GM19468 (cell line): ENCODE data around the gene MOSPD2.

ENCODE experiments used
- ATAC-seq: cut with Tn5 transposase; IDR thresholded peaks from one replicate; pipeline ENCODE4 v1.9.1; 2021; ENCODE audit warnings: mild to moderate bottlenecking, moderate library complexity, moderate number of reproducible peaks; ENCODE audit not compliant: unreplicated experiment; ENCODE audit errors: extremely low read depth

The MOSPD2 gene

DNA sequence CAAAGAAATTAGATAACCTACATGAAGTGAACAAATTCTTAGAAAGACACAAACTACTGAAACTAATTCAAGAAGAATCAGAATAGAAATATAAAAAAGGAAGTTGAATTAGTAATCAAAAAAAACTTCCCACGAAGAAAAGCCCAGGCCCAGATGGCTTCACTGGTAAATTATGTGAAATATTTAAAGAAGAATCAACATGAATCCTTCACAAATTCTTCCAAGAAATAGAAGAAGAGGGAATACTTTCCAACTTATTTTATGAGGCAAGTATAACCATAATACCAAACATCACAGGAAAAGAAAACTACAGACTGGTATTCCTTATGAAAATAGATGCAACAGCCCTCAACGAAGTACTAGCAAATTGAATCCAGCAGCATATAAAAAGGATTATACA, 30.7 kb downstream of the MOSPD2 start:
- ATAC-seq, result no peak

DNA sequence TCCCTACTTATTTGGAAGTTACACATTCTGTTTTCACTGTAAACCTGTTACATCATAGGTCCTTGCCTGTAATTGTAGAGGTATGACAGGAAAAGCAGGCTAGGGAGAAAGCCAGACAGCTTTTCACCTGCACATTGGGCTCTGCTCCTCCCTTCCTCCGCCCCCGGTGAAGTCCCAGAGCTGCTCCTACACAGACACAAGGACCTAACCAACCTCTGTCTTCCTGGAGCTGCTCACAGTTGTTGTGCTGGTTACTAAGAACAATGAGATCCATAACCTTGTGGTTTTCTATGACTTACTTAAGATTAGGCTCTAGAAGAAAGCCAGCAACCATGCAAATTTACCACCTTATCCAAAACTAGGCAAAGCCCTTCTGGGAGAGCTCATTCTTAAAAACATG, 40.0 kb downstream of the MOSPD2 start:
- no peak for ATAC-seq

- no peak for ATAC-seq
Measured at GRCh38 chrX:14915596-14915995, 42.4 kb downstream of the MOSPD2 start.

DNA sequence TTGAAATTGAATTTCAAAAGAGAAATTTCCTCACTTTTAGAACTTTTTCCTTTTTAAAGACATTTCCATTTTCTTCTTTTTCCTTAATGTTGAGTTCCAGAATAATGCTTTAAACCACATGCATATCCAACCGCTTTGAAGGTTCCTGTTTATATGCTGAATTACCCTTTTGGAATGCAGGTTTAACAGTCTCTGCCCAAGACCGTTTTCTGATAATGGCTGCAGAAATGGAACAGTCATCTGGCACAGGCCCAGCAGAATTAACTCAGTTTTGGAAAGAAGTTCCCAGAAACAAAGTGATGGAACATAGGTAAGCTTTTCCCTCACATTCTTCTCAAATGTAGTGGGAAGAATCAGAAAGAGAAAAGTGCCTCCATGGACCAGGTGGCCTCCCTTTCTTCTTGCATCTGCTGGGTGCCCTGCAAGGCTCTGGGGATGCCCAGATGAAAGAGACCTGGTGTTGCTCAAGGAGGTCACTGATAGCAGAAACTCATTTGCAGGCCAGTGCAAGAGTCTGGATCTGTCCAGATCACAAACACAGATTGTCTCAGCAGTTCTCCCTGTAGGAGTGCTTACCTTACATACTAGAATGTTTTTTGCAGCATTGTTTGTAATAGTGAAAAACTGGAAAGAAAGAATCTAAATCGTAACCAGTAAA, 42.9 kb downstream of the MOSPD2 start:
- ATAC-seq, result no peak

- no peak for ATAC-seq
Measured at GRCh38 chrX:14919407-14919806, 46.2 kb downstream of the MOSPD2 start.

DNA sequence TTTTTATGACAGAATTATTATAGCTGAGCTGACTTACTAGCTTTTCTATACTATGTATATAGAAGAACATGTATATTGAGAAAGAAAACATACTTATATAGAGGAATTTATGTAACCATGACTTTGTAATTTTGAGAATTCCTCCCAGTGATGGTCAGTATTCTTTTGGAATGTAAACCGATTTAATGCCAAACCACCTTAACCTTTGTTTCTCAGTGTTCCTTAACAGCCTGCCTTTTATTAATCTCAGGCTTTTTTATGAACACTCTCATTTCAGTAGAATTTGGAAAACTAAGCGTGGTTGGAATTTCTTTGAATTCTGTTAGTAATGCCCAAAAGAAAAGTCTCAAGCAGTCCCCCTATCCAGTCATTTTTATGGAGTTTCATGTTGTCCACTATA, 47.0 kb downstream of the MOSPD2 start:
- no peak for ATAC-seq

- ATAC-seq, result no peak
Measured at GRCh38 chrX:14922437-14922836, 49.2 kb downstream of the MOSPD2 start.

- ATAC-seq, result no peak
Measured at GRCh38 chrX:14923761-14924160, 50.5 kb downstream of the MOSPD2 start.

GRCh38 chrX:14926471-14926870, 53.2 kb downstream of the MOSPD2 start:
- ATAC-seq, result no peak

GRCh38 chrX:14927401-14927800, 54.2 kb downstream of the MOSPD2 start:
- ATAC-seq, result no peak

DNA sequence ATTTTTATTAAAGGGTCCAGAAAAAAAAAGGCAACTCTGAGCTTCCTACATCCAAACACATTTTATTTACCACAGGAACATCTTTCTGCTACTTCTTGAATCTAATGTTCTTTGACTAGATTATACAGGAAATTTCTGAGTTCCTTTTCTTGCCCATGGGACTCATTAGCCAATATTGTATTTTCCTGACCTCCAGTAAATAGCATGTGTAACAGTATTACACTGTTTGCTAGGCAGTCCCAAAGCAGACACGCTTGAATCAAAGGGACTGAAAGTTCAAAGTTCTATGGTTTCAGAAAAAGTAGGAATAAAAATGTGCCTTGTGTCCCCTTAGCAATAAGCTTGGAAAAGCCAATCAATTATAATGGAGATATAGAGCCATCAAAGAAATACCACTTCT, 57.4 kb downstream of the MOSPD2 start:
- ATAC-seq, result no peak

DNA sequence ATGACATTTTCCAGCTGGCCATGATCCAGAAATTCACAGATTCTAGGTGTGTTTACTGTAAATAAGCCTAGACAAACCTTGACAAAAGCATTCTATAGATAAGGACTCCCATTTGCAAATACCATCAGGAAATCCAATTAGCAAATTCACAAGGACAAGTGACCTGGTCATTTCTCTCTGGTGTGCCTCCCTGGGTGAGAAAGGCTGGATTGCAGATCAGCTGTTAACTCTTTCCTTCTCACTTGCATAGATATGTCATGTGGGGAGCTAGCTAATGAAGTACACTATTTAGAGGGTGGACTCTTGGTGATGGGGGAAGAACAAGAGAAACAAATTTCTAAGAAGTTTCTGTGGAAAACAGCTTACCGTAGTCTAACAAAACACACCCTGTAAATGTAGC, 58.9 kb downstream of the MOSPD2 start:
- no peak for ATAC-seq

- ATAC-seq, result no peak
Measured at GRCh38 chrX:14934423-14934822, 61.2 kb downstream of the MOSPD2 start.

- ATAC-seq, result no peak
Measured at GRCh38 chrX:14936561-14936960, 63.3 kb downstream of the MOSPD2 start.

- no peak for ATAC-seq
Measured at GRCh38 chrX:14939644-14940043, 66.4 kb downstream of the MOSPD2 start.

DNA sequence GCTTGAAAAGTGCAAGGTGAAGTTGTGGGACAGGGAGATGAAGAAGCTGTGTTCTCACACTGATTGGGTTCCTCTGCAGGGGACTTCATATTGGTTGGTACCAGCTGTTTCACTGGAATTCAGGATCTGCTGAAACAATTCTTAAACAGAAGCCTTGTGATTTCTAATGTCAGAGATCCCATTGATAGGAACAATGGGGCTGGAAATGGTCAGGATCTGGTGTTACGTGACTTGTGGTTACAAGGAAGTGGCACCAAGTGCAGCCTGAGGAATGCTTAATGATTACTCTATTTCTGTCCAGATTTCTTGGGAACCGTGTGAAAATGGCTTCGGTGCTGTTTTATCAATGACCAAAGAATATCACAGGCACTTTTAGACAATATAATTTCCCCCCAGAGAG, 68.1 kb downstream of the MOSPD2 start:
- ATAC-seq, result no peak

DNA sequence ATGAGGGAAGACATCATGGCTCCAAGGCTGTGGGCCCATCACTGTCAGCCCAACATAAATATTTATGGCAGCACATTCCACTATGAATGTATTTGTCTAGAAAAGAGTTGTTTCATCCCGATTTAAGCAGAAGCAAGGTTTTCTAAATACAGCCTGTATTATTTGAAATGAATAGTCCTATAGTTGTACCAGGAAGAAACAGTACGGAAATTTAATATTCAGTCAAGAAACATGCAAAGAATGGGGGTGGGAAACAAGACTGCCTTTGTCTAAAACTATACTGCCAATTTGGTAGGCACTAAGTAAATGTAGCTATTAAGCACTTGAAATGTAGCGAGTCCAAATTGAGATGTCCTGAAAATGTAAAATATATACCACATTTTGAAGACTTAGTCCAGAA, 69.1 kb downstream of the MOSPD2 start:
- ATAC-seq, result no peak

- ATAC-seq, result no peak
Measured at GRCh38 chrX:14943962-14944361, 70.7 kb downstream of the MOSPD2 start.

DNA sequence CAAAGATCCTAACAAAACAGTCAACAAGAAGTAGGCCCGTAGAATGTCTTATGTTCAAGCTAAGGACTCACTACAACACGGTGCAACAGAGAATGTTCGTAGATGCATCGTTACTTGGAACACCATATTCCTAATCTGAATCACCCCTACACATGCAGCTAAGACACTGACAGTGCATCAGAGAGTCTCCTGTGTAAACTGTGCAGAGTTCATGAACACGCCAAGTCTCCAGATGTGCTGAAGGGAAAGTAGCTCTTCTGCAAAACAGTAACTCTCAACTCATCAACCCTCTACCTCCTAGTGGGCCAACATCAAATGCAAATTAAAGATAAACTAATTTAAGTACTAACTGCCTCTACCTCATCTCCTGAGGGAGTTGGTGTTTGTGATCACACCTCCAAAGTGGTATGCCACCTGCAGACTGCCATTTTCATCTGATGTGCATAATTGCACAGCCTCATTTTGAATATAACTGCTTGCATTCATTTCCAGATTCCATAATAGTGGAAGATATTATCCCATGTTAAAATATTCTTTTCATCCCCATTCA, 73.5 kb downstream of the MOSPD2 start:
- ATAC-seq, result no peak

DNA sequence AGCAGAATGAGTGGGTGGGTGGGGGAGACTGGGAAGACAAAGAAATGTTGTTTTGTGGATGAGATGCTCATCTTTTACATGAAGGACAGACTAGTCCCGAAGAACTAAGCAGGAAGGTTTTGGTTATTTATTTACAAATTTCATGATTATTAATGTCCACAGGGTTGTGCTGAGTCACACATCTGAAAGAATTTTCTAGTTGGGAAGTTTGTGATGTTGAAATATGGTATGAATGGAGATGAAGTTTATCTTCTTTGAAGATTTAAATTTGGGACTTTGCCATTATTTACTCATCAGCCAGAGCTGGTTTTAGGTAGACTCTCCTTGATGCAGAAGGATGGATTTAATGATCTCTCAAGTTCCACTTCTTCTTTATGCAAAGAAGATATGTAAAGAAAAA, 75.5 kb downstream of the MOSPD2 start:
- ATAC-seq, result no peak

- no peak for ATAC-seq
Measured at GRCh38 chrX:14956813-14957582, 83.8 kb downstream of the MOSPD2 start.
